ENCODE data around the gene TRIM71.

DNA sequence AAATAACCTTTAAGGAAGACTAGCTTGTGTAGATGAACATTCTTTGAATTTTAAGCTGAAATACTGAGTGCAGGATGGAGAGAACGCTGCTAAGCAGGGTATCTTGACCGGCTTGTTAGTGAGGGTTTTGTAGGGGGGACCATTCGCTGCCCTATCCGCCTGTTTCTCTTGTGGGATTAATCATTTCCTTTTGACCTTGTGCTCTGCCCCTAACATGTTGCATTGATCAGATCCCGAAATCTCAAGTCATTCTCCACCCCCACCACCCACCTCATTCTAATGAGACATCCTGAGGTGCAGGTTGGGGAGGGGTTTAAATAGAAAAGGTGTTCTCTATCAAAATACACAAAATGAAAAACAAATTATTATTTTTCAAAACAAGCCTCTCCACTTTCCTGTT lies 32.8 kb downstream of the TRIM71 start:
- TF ChIP-seq, protein P1, sequence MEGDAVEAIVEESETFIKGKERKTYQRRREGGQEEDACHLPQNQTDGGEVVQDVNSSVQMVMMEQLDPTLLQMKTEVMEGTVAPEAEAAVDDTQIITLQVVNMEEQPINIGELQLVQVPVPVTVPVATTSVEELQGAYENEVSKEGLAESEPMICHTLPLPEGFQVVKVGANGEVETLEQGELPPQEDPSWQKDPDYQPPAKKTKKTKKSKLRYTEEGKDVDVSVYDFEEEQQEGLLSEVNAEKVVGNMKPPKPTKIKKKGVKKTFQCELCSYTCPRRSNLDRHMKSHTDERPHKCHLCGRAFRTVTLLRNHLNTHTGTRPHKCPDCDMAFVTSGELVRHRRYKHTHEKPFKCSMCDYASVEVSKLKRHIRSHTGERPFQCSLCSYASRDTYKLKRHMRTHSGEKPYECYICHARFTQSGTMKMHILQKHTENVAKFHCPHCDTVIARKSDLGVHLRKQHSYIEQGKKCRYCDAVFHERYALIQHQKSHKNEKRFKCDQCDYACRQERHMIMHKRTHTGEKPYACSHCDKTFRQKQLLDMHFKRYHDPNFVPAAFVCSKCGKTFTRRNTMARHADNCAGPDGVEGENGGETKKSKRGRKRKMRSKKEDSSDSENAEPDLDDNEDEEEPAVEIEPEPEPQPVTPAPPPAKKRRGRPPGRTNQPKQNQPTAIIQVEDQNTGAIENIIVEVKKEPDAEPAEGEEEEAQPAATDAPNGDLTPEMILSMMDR (IDR thresholded peaks at IDR 0.05), result no peak
- TF ChIP-seq POLR2AphosphoS5 (IDR thresholded peaks at IDR 0.05) (no peak), POLR2A (IDR thresholded peaks at IDR 0.05) (no peak)
